Immature natural killer cell (primary cell): Measurements from ENCODE around the gene SWT1. TPM values are rescaled to one million over a fixed set of nuclear protein-coding genes. Genes with fewer than 3 reads are reported as not detected.
"Not testable (repeated sequence)": the region's sequence is repeated elsewhere in the genome, so short reads cannot be mapped to it uniquely, and the experiment has no call there.

Experiments
- DNase-seq, 3 donors: peaks; one replicate each; pipeline ENCODE4 v3.0.0; 2022; ENCODE audit warnings: mixed read lengths in 1 of 3
- H3K27ac Mint-ChIP-seq, 6 donors: one replicate each; pipeline ENCODE4 v1.8.0; 2020; ENCODE audit warnings: mixed read lengths in 6 of 6, mild to moderate bottlenecking in 5 of 6, inconsistent platforms in 4 of 6, moderate library complexity in 3 of 6
- H3K27me3 Mint-ChIP-seq, 3 donors: one replicate each; pipeline ENCODE4 v1.8.0; 2020 to 2021; ENCODE audit warnings: low read depth in 3 of 3, mild to moderate bottlenecking in 3 of 3, mixed read lengths in 3 of 3, moderate library complexity in 3 of 3, inconsistent platforms in 1 of 3
- H3K36me3 Mint-ChIP-seq, 3 donors: one replicate each; pipeline ENCODE4 v1.8.0; 2020; ENCODE audit warnings: mixed read lengths in 3 of 3, inconsistent platforms in 2 of 3, mild to moderate bottlenecking in 2 of 3
- H3K4me1 Mint-ChIP-seq, 2 donors: one replicate each; pipeline ENCODE4 v1.8.0; 2020; ENCODE audit warnings: inconsistent platforms in 2 of 2, mild to moderate bottlenecking in 2 of 2, mixed read lengths in 2 of 2, moderate library complexity in 1 of 2
- H3K4me3 Mint-ChIP-seq, 5 donors: one replicate each; pipeline ENCODE4 v1.8.0; 2020; ENCODE audit warnings: mild to moderate bottlenecking in 5 of 5, mixed read lengths in 5 of 5, inconsistent platforms in 3 of 5, moderate library complexity in 3 of 5
- H3K9me3 Mint-ChIP-seq, 6 donors: one replicate each; pipeline ENCODE4 v1.8.0; 2020; ENCODE audit warnings: mild to moderate bottlenecking in 6 of 6, mixed read lengths in 6 of 6, inconsistent platforms in 4 of 6, moderate library complexity in 3 of 6
- polyA plus RNA-seq, 3 donors: library from polyadenylated mRNA; unstranded; fragments of 300-500 nt; fragmentation: Illumina TruSeq; gene quantifications; one replicate each; pipeline ENCODE4 v1.2.3, GENCODE V29; 2021

The SWT1 gene
- polyA plus RNA-seq, 3 donors from 2014 or later = 0.25 to 2.4 (median 1.6) TPM

DNA sequence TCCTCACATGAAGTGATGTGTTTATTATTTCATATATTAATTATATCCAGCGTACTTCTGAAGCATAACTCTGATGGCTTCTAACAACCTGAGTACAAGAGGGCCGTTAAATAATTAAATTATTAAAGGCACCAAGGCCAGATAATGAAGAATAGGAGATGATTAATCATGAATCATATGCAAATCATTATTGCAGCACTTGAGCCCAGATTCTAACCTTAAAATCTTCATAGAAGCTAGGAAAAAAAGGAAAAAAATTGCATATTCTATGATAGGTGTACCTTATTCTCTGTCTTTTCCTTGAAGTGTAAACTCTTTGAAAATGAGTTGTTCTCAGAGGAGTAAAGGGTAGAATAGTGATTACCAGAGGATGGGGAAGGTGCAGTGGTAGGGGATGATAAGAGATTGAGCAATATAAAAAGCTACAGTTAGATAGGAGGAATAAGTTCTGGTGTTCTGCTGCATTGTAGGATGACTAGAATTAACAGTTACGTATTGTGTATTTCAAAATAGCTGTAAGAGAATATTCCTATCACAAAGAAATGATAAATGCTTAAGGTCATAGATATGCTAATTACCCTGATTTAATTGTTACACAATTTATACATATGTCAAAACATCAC lies 51.1 kb downstream of the SWT1 start:
- H3K36me3 Mint-ChIP-seq = peaks cover 12 to 25% (median 18%) of the 10 kb centered on the region in 3 donors
- peaks cover 0 to 6% (median 1%) of the 10 kb centered on the region in 6 donors for H3K9me3 Mint-ChIP-seq
- H3K4me3 Mint-ChIP-seq = no peak overlapping the region
- H3K27me3 Mint-ChIP-seq = no peaks in the 10 kb centered on the region
- H3K4me1 Mint-ChIP-seq = no peaks in the 10 kb centered on the region
- DNase-seq = no peak
- H3K27ac Mint-ChIP-seq = no peak overlapping the region

GRCh38 chr1:185208626-185209180 lies 51.7 kb downstream of the SWT1 start:
- no peak for DNase-seq
- no peak overlapping the region for H3K27ac Mint-ChIP-seq
- no peaks in the 10 kb centered on the region for H3K27me3 Mint-ChIP-seq
- no peak overlapping the region for H3K4me3 Mint-ChIP-seq
- no peaks in the 10 kb centered on the region for H3K4me1 Mint-ChIP-seq
- peaks cover 12 to 25% (median 18%) of the 10 kb centered on the region in 3 donors for H3K36me3 Mint-ChIP-seq
- H3K9me3 Mint-ChIP-seq = peaks cover 0 to 6% (median 1%) of the 10 kb centered on the region in 6 donors

DNA sequence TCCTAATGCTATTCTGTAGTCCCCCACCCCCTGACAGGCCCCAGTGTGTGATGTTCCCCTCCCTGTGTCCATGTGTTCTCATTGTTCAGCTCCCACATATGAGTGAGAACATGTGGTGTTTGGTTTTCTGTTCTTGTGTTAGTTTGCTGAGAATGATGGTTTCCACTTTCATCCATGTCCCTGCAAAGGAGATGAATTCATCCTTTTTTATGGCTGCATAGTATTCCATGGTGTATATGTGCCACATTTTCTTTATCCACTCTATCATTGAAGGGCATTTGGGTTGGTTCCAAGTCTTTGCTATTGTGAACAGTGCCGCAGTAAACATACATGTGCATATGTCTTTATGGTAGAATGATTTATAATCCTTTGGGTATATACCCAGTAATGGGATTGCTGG lies 52.4 kb downstream of the SWT1 start:
- H3K4me3 Mint-ChIP-seq, DNase-seq, H3K27ac Mint-ChIP-seq, H3K27me3 Mint-ChIP-seq, H3K4me1 Mint-ChIP-seq, H3K9me3 Mint-ChIP-seq: not testable (repeated sequence)
- H3K36me3 Mint-ChIP-seq = peaks cover 15 to 28% (median 21%) of the 10 kb centered on the region in 3 donors

- Mint-ChIP-seq H3K36me3 (peaks cover 20 to 30% (median 29%) of the 10 kb centered on the region in 3 donors), H3K4me1 (no peaks in the 10 kb centered on the region), H3K9me3 (peaks cover 0 to 6% (median 1%) of the 10 kb centered on the region in 6 donors), H3K27ac (no peak overlapping the region), H3K27me3 (no peaks in the 10 kb centered on the region), H3K4me3 (no peak overlapping the region)
- no peak for DNase-seq
Measured at GRCh38 chr1:185213091-185213490, 56.1 kb downstream of the SWT1 start.

DNA sequence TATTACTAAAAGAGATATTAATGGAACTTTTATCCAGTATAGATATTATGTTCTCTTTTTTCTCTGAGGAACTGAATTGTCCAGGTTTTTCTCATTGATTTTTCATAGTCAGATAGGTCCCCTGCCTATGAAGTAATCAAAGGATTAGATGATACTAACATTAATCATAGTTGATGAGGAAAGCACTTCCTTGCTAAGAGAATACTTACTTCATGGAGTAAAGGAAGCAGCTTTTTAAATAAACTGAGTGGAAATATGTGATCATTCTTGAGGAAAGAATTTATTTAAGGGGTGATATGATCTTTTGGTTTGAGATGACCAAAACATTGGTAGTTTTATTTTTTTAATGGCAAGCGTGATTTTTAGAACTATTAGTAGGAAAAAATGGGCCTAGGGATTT lies 58.9 kb downstream of the SWT1 start:
- no peak overlapping the region for H3K27ac Mint-ChIP-seq
- H3K27me3 Mint-ChIP-seq = no peaks in the 10 kb centered on the region
- no peak for DNase-seq
- no peaks in the 10 kb centered on the region for H3K4me1 Mint-ChIP-seq
- H3K36me3 Mint-ChIP-seq = peaks cover 11 to 16% (median 15%) of the 10 kb centered on the region in 3 donors
- H3K4me3 Mint-ChIP-seq = no peak overlapping the region
- no peaks in the 10 kb centered on the region for H3K9me3 Mint-ChIP-seq

DNA sequence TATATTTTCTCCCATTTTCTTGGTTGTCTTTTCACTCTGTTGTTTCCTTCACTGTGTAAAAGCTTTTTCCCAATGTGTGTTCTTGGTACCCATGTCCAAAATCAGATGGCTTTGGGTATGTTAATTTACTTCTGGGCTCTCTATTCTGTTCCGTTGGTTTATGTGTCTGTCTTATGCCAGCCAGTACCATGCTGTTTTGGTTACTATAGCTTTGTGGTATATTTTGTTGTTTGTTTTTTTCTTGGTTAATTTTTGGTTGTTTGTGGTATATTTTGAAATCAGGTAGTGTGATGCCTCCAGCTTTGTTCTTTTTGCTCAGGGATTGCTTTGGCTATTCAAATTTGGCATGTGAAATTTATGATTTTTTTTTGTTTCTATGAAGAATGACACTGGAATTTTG lies 67.2 kb downstream of the SWT1 start:
- peaks cover 13 to 48% (median 40%) of the 10 kb centered on the region in 3 donors for H3K36me3 Mint-ChIP-seq
- no peaks in the 10 kb centered on the region for H3K4me1 Mint-ChIP-seq
- DNase-seq = no peak
- H3K27ac Mint-ChIP-seq = no peak overlapping the region
- no peaks in the 10 kb centered on the region for H3K9me3 Mint-ChIP-seq
- peaks cover 0 to 1% (median 0%) of the 10 kb centered on the region in 3 donors for H3K27me3 Mint-ChIP-seq
- no peak overlapping the region for H3K4me3 Mint-ChIP-seq

- DNase-seq = no peak
- peaks cover 13 to 42% (median 38%) of the 10 kb centered on the region in 3 donors for H3K36me3 Mint-ChIP-seq
- H3K9me3 Mint-ChIP-seq = no peaks in the 10 kb centered on the region
- no peaks in the 10 kb centered on the region for H3K4me1 Mint-ChIP-seq
- H3K27ac Mint-ChIP-seq = no peak overlapping the region
- peaks cover 0 to 1% (median 0%) of the 10 kb centered on the region in 3 donors for H3K27me3 Mint-ChIP-seq
- H3K4me3 Mint-ChIP-seq = no peak overlapping the region
Measured at GRCh38 chr1:185227161-185227560, 70.2 kb downstream of the SWT1 start.

- no peaks in the 10 kb centered on the region for H3K9me3 Mint-ChIP-seq
- H3K4me1 Mint-ChIP-seq = no peaks in the 10 kb centered on the region
- H3K27ac Mint-ChIP-seq = no peak overlapping the region
- H3K36me3 Mint-ChIP-seq = peaks cover 10 to 30% (median 24%) of the 10 kb centered on the region in 3 donors
- no peaks in the 10 kb centered on the region for H3K27me3 Mint-ChIP-seq
- DNase-seq = no peak
- H3K4me3 Mint-ChIP-seq = no peak overlapping the region
Measured at GRCh38 chr1:185228979-185229378, 72.0 kb downstream of the SWT1 start.

DNA sequence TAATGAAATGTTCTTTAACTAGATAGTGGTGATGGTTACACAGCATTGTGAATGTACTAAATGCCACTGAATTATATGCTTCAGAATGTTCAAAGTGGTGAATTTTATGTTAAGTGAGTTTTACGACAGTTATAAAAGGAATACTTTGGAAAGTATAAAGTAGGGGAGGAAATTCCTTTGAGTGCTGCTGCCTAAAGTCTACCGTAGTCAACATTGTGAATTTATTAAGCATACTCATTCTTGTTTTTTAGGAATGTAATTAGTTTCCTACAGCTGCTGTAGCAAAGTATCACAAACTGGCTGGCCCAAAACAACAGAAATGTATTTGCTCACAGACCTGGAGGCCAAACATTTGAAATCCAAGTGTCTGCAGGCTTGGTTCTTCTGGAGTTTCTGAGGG lies 73.0 kb downstream of the SWT1 start:
- DNase-seq = no peak
- no peaks in the 10 kb centered on the region for H3K9me3 Mint-ChIP-seq
- H3K4me3 Mint-ChIP-seq = no peak overlapping the region
- no peaks in the 10 kb centered on the region for H3K4me1 Mint-ChIP-seq
- peaks cover 10 to 26% (median 22%) of the 10 kb centered on the region in 3 donors for H3K36me3 Mint-ChIP-seq
- H3K27ac Mint-ChIP-seq = no peak overlapping the region
- no peaks in the 10 kb centered on the region for H3K27me3 Mint-ChIP-seq

GRCh38 chr1:185232874-185233273 lies 75.9 kb downstream of the SWT1 start:
- no peak overlapping the region for H3K27ac Mint-ChIP-seq
- H3K9me3 Mint-ChIP-seq = no peaks in the 10 kb centered on the region

DNA sequence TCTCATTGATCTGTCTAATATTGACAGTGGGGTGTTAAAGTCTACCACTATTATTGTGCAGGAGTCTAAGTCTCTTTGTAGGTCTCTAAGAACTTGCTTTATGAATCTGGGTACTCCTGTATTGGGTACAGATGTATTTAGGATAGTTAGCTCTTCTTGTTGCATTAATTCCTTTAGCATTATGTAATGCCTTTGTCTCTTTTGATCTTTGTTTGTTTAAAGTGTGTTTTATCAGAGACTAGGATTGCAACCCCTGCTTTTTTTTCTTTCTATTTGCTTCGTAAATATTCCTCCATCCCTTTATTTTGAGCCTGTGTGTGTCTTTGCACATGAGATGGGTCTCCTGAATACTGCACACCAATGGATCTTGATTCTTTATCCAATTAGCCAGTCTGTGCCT lies 77.2 kb downstream of the SWT1 start:
- not testable (repeated sequence) for H3K27ac Mint-ChIP-seq, DNase-seq, H3K9me3 Mint-ChIP-seq, H3K4me3 Mint-ChIP-seq, H3K27me3 Mint-ChIP-seq
- H3K4me1 Mint-ChIP-seq = peaks cover 4 to 11% of the 10 kb centered on the region in 2 donors
- peaks cover 6 to 17% (median 14%) of the 10 kb centered on the region in 3 donors for H3K36me3 Mint-ChIP-seq

More at GRCh38 chr1:185232874-185233273, 75.9 kb downstream of the SWT1 start:
- H3K4me1 Mint-ChIP-seq = no peaks in the 10 kb centered on the region
- no peak overlapping the region for H3K4me3 Mint-ChIP-seq
- DNase-seq = no peak
- H3K36me3 Mint-ChIP-seq = peaks cover 10 to 23% (median 19%) of the 10 kb centered on the region in 3 donors
- no peaks in the 10 kb centered on the region for H3K27me3 Mint-ChIP-seq

GRCh38 chr1:185237176-185237575 lies 80.2 kb downstream of the SWT1 start:
- not testable (repeated sequence) for H3K27me3 Mint-ChIP-seq, DNase-seq, H3K4me3 Mint-ChIP-seq, H3K36me3 Mint-ChIP-seq, H3K27ac Mint-ChIP-seq, H3K9me3 Mint-ChIP-seq
- peaks cover 28 to 39% of the 10 kb centered on the region in 2 donors for H3K4me1 Mint-ChIP-seq

DNA sequence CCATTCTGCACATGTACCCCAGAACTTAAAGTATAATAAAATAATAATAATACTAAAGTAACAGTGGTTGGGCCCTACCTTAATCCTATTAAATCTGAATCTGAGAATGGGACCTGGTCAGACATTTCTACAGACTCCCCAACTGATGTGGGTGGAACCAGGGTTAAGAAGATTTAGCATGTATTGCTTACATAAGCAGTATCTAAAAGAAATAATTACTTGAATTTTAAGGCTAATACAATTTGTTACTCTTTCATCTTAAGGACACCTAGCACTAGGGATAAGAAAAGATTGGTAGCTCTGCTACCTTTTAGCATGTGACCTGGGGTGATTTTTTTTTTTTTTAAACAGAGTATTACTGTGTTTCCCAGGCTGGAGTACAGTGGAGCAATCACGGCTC lies 80.7 kb downstream of the SWT1 start:
- no peak overlapping the region for H3K27ac Mint-ChIP-seq
- no peak overlapping the region for H3K4me3 Mint-ChIP-seq
- no peak for DNase-seq
- H3K4me1 Mint-ChIP-seq = peaks cover 28 to 39% of the 10 kb centered on the region in 2 donors
- H3K27me3 Mint-ChIP-seq = no peaks in the 10 kb centered on the region
- H3K9me3 Mint-ChIP-seq = no peaks in the 10 kb centered on the region
- peaks cover 6 to 10% (median 7%) of the 10 kb centered on the region in 3 donors for H3K36me3 Mint-ChIP-seq

DNA sequence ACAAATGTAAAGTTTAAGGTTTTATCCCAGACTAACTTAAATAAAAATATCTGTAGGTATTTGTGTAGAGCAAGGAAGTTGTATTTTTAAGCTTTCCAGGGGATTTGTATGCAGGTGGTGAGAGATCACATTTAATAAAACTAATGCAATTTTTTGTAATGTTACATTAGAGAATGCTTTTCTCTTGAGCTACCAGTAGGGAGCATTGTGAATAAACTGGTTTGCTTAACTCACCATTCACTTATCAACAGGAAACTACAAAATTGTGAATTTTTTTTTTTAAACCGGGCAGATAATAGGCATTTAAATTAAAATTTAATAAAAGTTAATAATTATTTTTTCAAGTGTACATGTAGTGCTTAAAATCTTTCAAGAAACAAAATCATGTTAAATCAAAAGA lies 81.5 kb downstream of the SWT1 start:
- Mint-ChIP-seq H3K36me3 (peaks cover 6 to 10% (median 7%) of the 10 kb centered on the region in 3 donors), H3K4me1 (peaks cover 28 to 39% of the 10 kb centered on the region in 2 donors), H3K27ac (peak overlapping the region in 2 of 6 donors; percentile 15 to 37), H3K27me3 (no peaks in the 10 kb centered on the region), H3K4me3 (peak overlapping the region in 4 of 5 donors; percentile 12 to 63 (median 49)), H3K9me3 (no peaks in the 10 kb centered on the region)
- peak in 2 of 3 donors; percentile 10 to 26 for DNase-seq
